ENCODE measurements around the gene R3HDM4.
"Not testable (repeated sequence)": the region's sequence is repeated elsewhere in the genome, so short reads cannot be mapped to it uniquely, and the experiment has no call there.

The R3HDM4 gene

GRCh38 chr19:890831-891230 lies 22.2 kb downstream of the R3HDM4 start:
- no peak for DNase-seq

DNA sequence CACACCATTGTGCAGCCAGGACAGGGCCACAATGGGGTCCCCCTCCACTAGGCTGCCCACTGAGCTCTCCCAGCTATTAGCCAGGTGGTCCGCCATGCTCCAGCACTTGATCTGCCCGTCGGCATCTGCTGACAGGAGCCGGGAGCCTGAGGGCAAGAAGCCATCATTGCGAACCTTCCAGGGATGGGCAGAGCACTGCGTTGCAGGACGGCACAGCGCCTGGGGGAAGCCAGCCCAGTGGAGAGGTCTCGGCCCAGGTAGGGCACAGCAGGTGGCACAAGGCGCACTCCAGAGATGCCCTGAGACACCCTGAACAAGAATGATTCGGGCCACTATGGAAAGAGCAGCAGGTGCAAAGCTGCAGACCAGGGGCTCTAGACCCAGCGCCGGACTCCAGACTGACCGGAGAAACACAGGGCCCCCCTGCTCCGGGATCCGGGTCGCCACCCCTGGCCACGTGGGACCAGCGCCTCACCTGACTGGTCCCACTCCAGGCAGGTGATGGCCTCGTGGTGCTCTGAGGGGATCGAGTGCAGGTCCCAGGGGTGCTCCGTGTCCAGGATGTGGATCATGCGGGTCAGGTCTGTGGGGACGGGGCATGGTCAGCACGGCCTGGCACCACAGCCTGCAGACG lies 23.2 kb downstream of the R3HDM4 start:
- DNase-seq, result no peak

- DNase-seq, result no peak
Measured at GRCh38 chr19:888581-889385, 24.2 kb downstream of the R3HDM4 start.

DNA sequence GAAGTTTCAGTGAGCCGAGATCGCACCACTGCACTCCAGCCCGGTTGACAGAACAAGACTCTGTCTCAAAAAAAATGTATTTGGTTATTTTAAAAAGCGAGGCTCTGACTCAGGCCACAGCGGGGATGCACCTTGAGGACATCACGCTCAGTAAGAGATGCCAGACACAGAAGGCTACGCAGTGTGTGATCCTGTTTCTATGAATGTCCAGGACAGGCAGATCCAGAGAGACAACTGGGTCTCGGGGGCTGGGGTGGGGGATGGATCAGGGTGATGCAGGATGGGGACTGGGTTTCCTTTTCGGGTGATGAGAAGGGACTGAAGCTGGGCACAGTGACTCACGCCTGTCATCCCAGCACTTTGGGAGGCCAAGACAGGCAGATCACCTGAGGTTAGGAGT lies 25.4 kb downstream of the R3HDM4 start:
- no peak for DNase-seq

DNA sequence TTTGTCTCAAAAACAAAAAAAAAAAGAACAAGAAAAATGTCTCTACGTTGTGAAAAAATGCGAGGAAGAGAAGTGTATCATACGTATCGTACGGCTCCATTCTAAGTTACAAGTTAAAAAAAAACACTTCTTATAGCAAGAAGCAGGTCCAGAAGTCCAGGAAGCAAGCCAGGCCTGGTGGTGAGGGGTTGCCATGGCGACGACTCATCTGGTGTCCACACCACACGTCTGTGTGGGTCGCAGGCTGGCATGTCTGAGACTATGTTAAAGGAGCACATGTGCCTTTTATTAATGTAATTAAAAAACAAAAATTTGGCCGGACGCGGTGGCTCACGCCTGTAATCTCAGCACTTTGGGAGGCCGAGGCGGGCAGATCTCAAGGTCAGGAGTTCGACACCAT lies 25.9 kb downstream of the R3HDM4 start:
- DNase-seq, result no peak

GRCh38 chr19:885536-886224 lies 27.3 kb downstream of the R3HDM4 start:
- DNase-seq, result no peak

GRCh38 chr19:884420-885211 lies 28.4 kb downstream of the R3HDM4 start:
- no peak for DNase-seq

- DNase-seq, result no peak
Measured at GRCh38 chr19:883661-884211, 29.3 kb downstream of the R3HDM4 start.

- no peak for DNase-seq
Measured at GRCh38 chr19:882871-883497, 30.0 kb downstream of the R3HDM4 start.

- no peak for DNase-seq
Measured at GRCh38 chr19:881385-882071, 31.5 kb downstream of the R3HDM4 start.

- no peak for DNase-seq
Measured at GRCh38 chr19:879711-880438, 33.1 kb downstream of the R3HDM4 start.

DNA sequence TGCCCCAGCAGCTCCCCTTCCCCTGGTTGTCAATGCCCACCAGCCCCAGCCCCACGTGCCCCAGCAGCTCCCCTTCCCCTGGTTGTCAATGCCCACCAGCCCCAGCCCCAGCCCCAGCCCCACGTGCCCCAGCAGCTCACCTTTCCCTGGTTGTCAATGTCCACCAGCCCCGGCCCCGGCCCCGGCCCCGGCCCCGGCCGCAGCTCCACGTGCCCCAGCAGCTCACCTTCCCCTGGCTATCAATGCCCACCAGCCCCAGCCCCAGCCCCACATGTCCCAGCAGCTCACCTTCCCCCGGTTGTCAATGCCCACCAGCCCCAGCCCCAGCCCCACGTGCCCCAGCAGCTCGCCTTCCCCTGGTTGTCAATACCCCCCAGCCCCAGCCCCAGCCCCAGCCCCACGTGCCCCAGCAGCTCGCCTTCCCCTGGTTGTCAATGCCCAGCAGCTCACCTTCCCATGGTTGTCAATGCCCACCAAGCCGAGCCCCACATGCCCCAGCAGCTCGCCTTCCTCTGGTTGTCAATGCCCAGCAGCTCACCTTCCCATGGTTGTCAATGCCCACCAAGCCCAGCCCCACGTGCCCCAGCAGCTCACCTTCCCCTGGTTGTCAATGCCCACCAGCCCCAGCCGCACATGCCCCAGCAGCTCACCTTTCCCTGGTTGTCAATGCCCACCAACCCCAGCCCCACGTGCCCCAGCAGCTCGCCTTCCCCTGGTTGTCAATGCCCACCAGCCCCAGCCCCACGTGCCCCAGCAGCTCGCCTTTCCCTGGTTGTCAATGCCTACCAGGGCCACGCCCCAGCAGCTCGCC lies 34.1 kb downstream of the R3HDM4 start:
- not testable (repeated sequence) for DNase-seq

DNA sequence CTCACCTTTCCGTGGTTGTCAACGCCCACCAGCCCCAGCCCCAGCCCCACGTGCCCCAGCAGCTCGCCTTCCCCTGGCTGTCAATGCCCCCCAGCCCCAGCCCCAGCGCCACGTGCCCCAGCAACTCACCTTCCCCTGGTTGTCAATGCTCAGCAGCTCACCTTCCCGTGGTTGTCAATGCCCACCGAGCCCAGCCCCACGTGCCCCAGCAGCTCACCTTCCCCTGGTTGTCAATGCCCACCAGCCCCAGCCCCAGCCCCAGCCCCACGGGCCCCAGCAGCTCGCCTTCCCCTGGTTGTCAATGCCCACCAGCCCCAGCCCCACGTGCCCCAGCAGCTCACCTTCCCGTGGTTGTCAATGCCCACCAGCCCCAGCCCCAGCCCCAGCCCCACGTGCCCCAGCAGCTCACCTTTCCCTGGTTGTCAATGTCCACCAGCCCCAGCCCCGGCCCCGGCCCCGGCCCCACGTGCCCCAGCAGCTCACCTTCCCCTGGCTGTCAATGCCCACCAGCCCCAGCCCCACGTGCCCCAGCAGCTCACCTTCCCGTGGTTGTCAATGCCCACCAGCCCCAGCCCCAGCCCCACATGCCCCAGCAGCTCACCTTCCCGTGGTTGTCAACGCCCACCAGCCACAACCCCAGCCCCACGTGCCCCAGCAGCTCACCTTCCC lies 34.9 kb downstream of the R3HDM4 start:
- DNase-seq, result not testable (repeated sequence)

- no peak for DNase-seq
Measured at GRCh38 chr19:876780-877314, 36.2 kb downstream of the R3HDM4 start.

GRCh38 chr19:876089-876488 lies 36.9 kb downstream of the R3HDM4 start:
- DNase-seq, result no peak

DNA sequence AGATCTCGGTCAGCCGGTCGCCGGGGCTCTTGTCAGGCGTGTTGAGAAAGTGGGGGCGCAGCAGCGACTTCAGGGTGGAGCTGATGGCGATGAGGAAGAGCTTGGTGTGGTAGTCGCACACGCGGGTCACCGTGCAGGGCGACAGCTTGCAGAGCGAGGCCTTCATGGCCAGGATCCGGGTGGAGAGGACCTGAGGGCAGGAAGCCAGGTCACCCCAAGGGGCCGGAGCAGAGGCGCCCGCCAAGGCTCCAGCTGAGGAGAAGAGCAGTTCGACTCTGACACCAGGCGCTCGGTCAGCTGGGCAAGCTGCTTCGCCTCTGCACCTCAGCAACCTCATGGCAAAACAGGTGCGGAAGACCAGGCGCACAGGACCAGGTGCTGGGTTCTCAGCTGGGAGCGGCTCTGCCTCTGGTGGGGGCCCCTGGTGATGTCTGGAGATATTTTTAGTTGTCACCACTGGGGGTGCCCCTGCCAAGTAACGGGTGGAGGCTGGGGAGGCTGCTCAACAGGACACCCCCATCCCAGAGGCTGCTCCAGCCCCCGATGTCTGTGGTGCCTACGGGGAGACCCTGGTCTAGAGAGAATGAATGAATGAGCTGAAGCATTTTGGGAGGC lies 37.6 kb downstream of the R3HDM4 start:
- DNase-seq, result no peak

GRCh38 chr19:873561-874041 lies 39.4 kb downstream of the R3HDM4 start:
- DNase-seq, result no peak

DNA sequence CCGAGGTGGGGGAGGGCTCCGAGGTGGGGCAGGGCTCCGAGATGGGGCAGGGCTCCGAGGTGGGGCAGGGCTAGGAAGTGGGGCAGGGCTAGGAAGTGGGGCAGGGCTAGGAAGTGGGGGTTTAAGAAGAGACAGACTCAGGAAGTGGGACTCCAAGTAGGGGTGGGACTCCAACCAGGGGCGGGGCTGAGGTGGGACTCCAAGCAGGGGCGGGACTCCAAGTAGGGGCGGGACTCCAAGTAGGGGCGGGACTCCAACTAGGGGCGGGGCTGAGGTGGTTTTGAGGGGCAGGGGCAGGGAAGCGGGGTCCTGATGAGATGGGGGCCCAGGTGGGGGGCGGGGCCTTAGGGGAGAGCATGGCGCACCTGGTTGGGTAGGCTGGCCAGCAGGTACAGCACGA lies 39.9 kb downstream of the R3HDM4 start:
- no peak for DNase-seq
